Ishikawa (cell line): Measurements from ENCODE around the gene WWOX.

Experiments
- CEBPB ChIP-seq: IDR thresholded peaks from 2 replicates; pipeline ENCODE4 v1.6.1; 2012
- CREB1 ChIP-seq: IDR thresholded peaks from 2 replicates; pipeline ENCODE4 v1.6.1; 2012; ENCODE audit warnings: low read depth
- EGR1 ChIP-seq: IDR thresholded peaks from 2 replicates; pipeline ENCODE4 v1.6.1; 2012
- EP300 ChIP-seq: IDR thresholded peaks from 2 replicates; pipeline ENCODE4 v1.6.1; 2012; ENCODE audit warnings: borderline replicate concordance
- MAX ChIP-seq: IDR thresholded peaks from 2 replicates; pipeline ENCODE4 v1.6.1; 2012
- REST ChIP-seq: IDR thresholded peaks from 2 replicates; pipeline ENCODE4 v1.6.1; 2012; ENCODE audit warnings: low read depth, mild to moderate bottlenecking
- TCF12 ChIP-seq: IDR thresholded peaks from 2 replicates; pipeline ENCODE4 v1.6.1; 2012; ENCODE audit warnings: low read depth
- USF1 ChIP-seq: IDR thresholded peaks from 2 replicates; pipeline ENCODE4 v1.6.1; 2012
- YY1 ChIP-seq: IDR thresholded peaks from 2 replicates; pipeline ENCODE4 v1.6.1; 2012; ENCODE audit warnings: low read depth

- no peak for TF ChIP-seq YY1
- TF ChIP-seq TCF12, result no peak
- no peak for TF ChIP-seq REST
- TF ChIP-seq EP300, result no peak
- TF ChIP-seq USF1, result no peak
- no peak for TF ChIP-seq CEBPB
- no peak for TF ChIP-seq EGR1
- no peak for TF ChIP-seq MAX
- no peak for TF ChIP-seq CREB1
Measured at GRCh38 chr16:78740269-78740668, 640.8 kb downstream of the WWOX start.
